ENCODE results near the gene KRR1.
"Not testable (repeated sequence)": the region's sequence is repeated elsewhere in the genome, so short reads cannot be mapped to it uniquely, and the experiment has no call there.

Gene KRR1

GRCh38 chr12:75522124-75522523 lies 10.7 kb upstream of the KRR1 start:
- DNase-seq, result not testable (repeated sequence)

- not testable (repeated sequence) for DNase-seq
These were observed 9.8 kb upstream of the KRR1 start for GRCh38 chr12:75521224-75521623.

GRCh38 chr12:75509621-75510020 lies 1.8 kb downstream of the KRR1 start:
- no peak for DNase-seq

GRCh38 chr12:75508159-75508558 lies 3.2 kb downstream of the KRR1 start:
- DNase-seq, result no peak

- no peak for DNase-seq
These were observed 4.3 kb downstream of the KRR1 start for GRCh38 chr12:75507086-75507485.

GRCh38 chr12:75505706-75506312 lies 5.6 kb downstream of the KRR1 start:
- no peak for DNase-seq

GRCh38 chr12:75503866-75504265 lies 7.5 kb downstream of the KRR1 start:
- no peak for DNase-seq

- DNase-seq, result no peak
These were observed 8.0 kb downstream of the KRR1 start for GRCh38 chr12:75503459-75503858.

- no peak for DNase-seq
These were observed 20.2 kb downstream of the KRR1 start for GRCh38 chr12:75491169-75491568.

GRCh38 chr12:75489613-75490210 lies 21.7 kb downstream of the KRR1 start:
- no peak for DNase-seq

GRCh38 chr12:75489187-75489586 lies 22.2 kb downstream of the KRR1 start:
- no peak for DNase-seq

- no peak for DNase-seq
These were observed 22.9 kb downstream of the KRR1 start for GRCh38 chr12:75488553-75488952.

GRCh38 chr12:75487308-75487707 lies 24.1 kb downstream of the KRR1 start:
- DNase-seq, result no peak

GRCh38 chr12:75484450-75484849 lies 27.0 kb downstream of the KRR1 start:
- not testable (repeated sequence) for DNase-seq

GRCh38 chr12:75483431-75483830 lies 28.0 kb downstream of the KRR1 start:
- DNase-seq, result no peak

GRCh38 chr12:75482646-75483045 lies 28.8 kb downstream of the KRR1 start:
- no peak for DNase-seq

- no peak for DNase-seq
These were observed 29.6 kb downstream of the KRR1 start for GRCh38 chr12:75481774-75482173.

- DNase-seq, result no peak
These were observed 30.2 kb downstream of the KRR1 start for GRCh38 chr12:75481013-75481705.

GRCh38 chr12:75480469-75480949 lies 30.9 kb downstream of the KRR1 start, which contains the start of gene GLIPR1:
Gene GLIPR1 (plus strand): TSS chr12:75480755. CDS start chr12:75480881, 126 bp downstream.
- no peak for DNase-seq

- no peak for DNase-seq
These were observed 31.4 kb downstream of the KRR1 start for GRCh38 chr12:75479963-75480461.

- no peak for DNase-seq
These were observed 33.2 kb downstream of the KRR1 start for GRCh38 chr12:75478116-75478794.

GRCh38 chr12:75477137-75477536 lies 34.3 kb downstream of the KRR1 start:
- no peak for DNase-seq

GRCh38 chr12:75476071-75476470 lies 35.3 kb downstream of the KRR1 start:
- no peak for DNase-seq
